GM12875 (cell line): ENCODE measurements around the gene INO80C.

Experiments used
- H3K4me3 ChIP-seq: one replicate; pipeline ENCODE4 v1.5.1; 2011; ENCODE audit warnings: low read depth, low read length, control low read depth
- TF ChIP-seq, protein P1 (sequence below): IDR thresholded peaks from 2 replicates; pipeline ENCODE4 v1.5.1; 2011; ENCODE audit warnings: low read depth, mild to moderate bottlenecking, control low read depth, inconsistent platforms, low read length, moderate library complexity, borderline replicate concordance; ENCODE audit not compliant: insufficient read depth

Gene INO80C

DNA sequence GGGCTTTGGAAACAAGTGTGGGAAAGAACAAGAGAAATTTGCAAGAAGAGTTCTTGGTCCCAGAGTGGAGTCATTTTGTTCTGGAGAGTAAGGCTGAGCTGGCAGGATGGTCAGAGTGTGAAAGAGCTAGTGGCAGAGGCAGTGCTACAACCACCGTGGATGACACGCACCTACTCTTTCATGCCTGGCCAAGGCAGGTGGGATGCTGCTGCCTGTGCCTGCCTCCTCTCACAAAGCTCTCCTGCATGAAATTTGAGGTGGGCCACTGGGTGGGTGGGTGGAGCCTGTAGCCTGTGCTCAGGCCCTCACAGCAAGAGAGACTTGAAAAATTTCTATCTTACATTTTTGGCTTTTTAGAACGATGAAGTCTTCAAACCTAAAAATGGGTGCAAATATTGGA is 9.4 kb upstream of the INO80C start:
- TF ChIP-seq, protein P1, sequence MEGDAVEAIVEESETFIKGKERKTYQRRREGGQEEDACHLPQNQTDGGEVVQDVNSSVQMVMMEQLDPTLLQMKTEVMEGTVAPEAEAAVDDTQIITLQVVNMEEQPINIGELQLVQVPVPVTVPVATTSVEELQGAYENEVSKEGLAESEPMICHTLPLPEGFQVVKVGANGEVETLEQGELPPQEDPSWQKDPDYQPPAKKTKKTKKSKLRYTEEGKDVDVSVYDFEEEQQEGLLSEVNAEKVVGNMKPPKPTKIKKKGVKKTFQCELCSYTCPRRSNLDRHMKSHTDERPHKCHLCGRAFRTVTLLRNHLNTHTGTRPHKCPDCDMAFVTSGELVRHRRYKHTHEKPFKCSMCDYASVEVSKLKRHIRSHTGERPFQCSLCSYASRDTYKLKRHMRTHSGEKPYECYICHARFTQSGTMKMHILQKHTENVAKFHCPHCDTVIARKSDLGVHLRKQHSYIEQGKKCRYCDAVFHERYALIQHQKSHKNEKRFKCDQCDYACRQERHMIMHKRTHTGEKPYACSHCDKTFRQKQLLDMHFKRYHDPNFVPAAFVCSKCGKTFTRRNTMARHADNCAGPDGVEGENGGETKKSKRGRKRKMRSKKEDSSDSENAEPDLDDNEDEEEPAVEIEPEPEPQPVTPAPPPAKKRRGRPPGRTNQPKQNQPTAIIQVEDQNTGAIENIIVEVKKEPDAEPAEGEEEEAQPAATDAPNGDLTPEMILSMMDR = no peak
- H3K4me3 ChIP-seq = no peak overlapping the region

GRCh38 chr18:35506024-35506712 is 8.4 kb upstream of the INO80C start:
- no peak overlapping the region for H3K4me3 ChIP-seq
- TF ChIP-seq, protein P1 = no peak

DNA sequence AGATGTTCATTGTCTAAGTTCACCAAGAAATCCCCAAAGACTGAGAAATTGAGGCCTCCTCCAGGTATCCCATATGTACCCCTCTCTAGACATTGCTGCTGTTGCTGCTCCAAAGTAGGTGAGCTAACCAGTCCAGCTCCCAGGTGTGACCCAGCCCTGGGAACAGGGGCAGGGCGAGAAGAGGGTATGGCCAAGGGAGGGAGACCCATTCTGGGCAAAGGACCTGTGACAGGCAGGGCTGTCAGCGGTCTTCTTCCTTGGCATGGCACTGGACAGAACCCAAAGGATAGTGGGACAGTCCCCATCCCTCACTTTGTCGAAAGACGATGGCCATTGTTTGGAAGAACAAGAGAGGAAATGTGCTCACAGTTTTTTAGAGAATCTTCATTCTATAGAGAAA is 7.2 kb upstream of the INO80C start:
- TF ChIP-seq, protein P1 = no peak
- H3K4me3 ChIP-seq = no peak overlapping the region

- H3K4me3 ChIP-seq = no peak overlapping the region
- TF ChIP-seq, protein P1 = no peak
Measured at GRCh38 chr18:35502052-35502451, 4.3 kb upstream of the INO80C start.

- TF ChIP-seq, protein P1 = no peak
- H3K4me3 ChIP-seq = no peak overlapping the region
Measured at GRCh38 chr18:35501369-35501768, 3.6 kb upstream of the INO80C start.

DNA sequence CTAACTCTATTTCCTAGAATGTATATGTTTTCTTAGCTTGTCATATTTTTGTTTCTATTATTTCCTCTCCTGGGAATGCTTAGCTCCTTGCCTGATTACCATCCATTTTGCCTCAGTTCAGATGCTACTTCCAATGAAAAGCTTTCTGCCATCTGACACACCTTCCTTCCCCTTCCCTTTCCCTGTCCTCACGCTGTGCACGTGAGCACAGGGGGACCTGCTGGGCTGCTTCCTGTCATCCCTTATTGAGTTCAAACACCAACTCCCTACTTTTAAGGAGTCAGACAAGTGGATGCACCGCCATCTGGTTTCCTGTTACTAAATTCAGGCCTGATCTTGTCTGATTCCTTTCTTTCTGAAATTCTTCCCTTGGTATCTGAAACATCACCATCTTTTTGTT is 2.4 kb upstream of the INO80C start:
- H3K4me3 ChIP-seq = no peak overlapping the region
- TF ChIP-seq, protein P1 = no peak

GRCh38 chr18:35497027-35497369 is 762 bp downstream of the INO80C start:
- peak overlapping the region; percentile 87 for H3K4me3 ChIP-seq
- TF ChIP-seq, protein P1 = no peak
